AG10803 (cell line): ENCODE measurements around the gene AK8.

Experiments used
- DNase-seq: peaks from one replicate; pipeline ENCODE4 v3.0.0; 2010; ENCODE audit warnings: low read depth
- H3K4me3 ChIP-seq: 2 replicates; pipeline ENCODE4 v1.5.1; 2011; ENCODE audit warnings: mild to moderate bottlenecking, low read length, control low read depth
- CTCF ChIP-seq: conservative IDR thresholded peaks from 2 replicates; pipeline ENCODE4 v1.5.1; 2011; ENCODE audit warnings: mild to moderate bottlenecking, low read length, control low read depth, inconsistent platforms

Gene AK8

GRCh38 chr9:132784286-132784830 lies 93.7 kb downstream of the AK8 start:
- no peak for DNase-seq
- TF ChIP-seq CTCF: no peak
- no peak overlapping the region for H3K4me3 ChIP-seq

GRCh38 chr9:132783006-132783405 lies 95.1 kb downstream of the AK8 start:
- TF ChIP-seq CTCF: no peak
- no peak for DNase-seq
- no peak overlapping the region for H3K4me3 ChIP-seq

GRCh38 chr9:132782037-132782436 lies 96.0 kb downstream of the AK8 start:
- no peak overlapping the region for H3K4me3 ChIP-seq
- TF ChIP-seq CTCF: no peak
- no peak for DNase-seq

- DNase-seq: no peak
- no peak overlapping the region for H3K4me3 ChIP-seq
Observed at GRCh38 chr9:132780230-132781007, 97.7 kb downstream of the AK8 start.

GRCh38 chr9:132776891-132777290 lies 101.2 kb downstream of the AK8 start:
- no peak overlapping the region for H3K4me3 ChIP-seq
- TF ChIP-seq CTCF: no peak
- no peak for DNase-seq

More at GRCh38 chr9:132780230-132781007, 97.7 kb downstream of the AK8 start:
- no peak for TF ChIP-seq CTCF

GRCh38 chr9:132776268-132776667 lies 101.8 kb downstream of the AK8 start:
- H3K4me3 ChIP-seq: no peak overlapping the region
- DNase-seq: no peak
- TF ChIP-seq CTCF: no peak

- TF ChIP-seq CTCF: no peak
- H3K4me3 ChIP-seq: no peak overlapping the region
- no peak for DNase-seq
Observed at GRCh38 chr9:132775720-132776119, 102.4 kb downstream of the AK8 start.
